H1 (cell line): Measurements from ENCODE around the gene GRIA4. TPM values are rescaled to one million over a fixed set of nuclear protein-coding genes. Genes with fewer than 3 reads are reported as not detected.

ENCODE experiments used
- EZH2 ChIP-seq: fragments of 200-600 bp; sonication (generic); IDR thresholded peaks from 2 replicates; pipeline ENCODE4 v1.7.1; 2012; ENCODE audit warnings: low read depth, mild to moderate bottlenecking, moderate library complexity, low read length, inconsistent platforms; ENCODE audit not compliant: severe bottlenecking
- GABPA ChIP-seq: IDR thresholded peaks from 2 replicates; pipeline ENCODE4 v1.6.1; 2011; ENCODE audit warnings: mild to moderate bottlenecking, low read length, moderate library complexity, borderline replicate concordance; ENCODE audit not compliant: insufficient read depth
- HDAC6 ChIP-seq: IDR thresholded peaks from one replicate; pipeline ENCODE4 v1.7.1; 2012; ENCODE audit warnings: low read depth, mild to moderate bottlenecking, inconsistent platforms, low read length, moderate library complexity
- MAFK ChIP-seq: IDR thresholded peaks from 2 replicates; pipeline ENCODE4 v1.6.1; 2012; ENCODE audit warnings: low read depth, mild to moderate bottlenecking, improper control_type of control experiment, low read length
- POLR2A ChIP-seq, 2 experiments: IDR thresholded peaks; 1 replicate in 1 of 2; 2 replicates in 1 of 2; pipeline ENCODE4 v1.6.1; 2011; ENCODE audit warnings: low read depth in 2 of 2, low read length in 2 of 2, mild to moderate bottlenecking in 2 of 2; ENCODE audit errors: control extremely low read depth in 1 of 2
- TAF1 ChIP-seq: IDR thresholded peaks from 2 replicates; pipeline ENCODE4 v1.6.1; 2011; ENCODE audit warnings: mild to moderate bottlenecking, low read depth, low read length
- polyA plus RNA-seq, 7 experiments: library from polyadenylated mRNA; depleted of rRNA in 3 of 7; stranded (reverse) in 5 of 7; unstranded in 2 of 7; fragments of >200 nt in 5 of 7; fragments of 200-250 nt in 2 of 7; gene quantifications; 1 replicate in 5 of 7; 2 replicates in 1 of 7; 4 replicates in 1 of 7; pipeline versions ENCODE4 v1.2.1 to v1.2.3, GENCODE V29; 2011 to 2013; ENCODE audit warnings: missing spikeins in 2 of 7, mixed read lengths in 2 of 7
- total RNA-seq: library from RNA; stranded (reverse); fragmentation: NEBNext Ultra II Directional; extraction: Animal tissue kit (Norgen Biotek cat#: 25700); gene quantifications from 2 replicates; pipeline ENCODE4 v1.2.1, GENCODE V29; 2021
- TF ChIP-seq, protein P1 (sequence below): fragments of 300-600 bp; sonication (generic); IDR thresholded peaks from 2 replicates; pipeline ENCODE4 v1.7.1; 2012; ENCODE audit warnings: low read length, moderate library complexity, mild to moderate bottlenecking, inconsistent platforms; ENCODE audit not compliant: insufficient replicate concordance
- TF ChIP-seq, protein P2 (sequence below), 3 experiments: IDR thresholded peaks; 1 replicate in 2 of 3; 2 replicates in 1 of 3; pipeline versions ENCODE4 v1.5.1 to v1.6.1; 2011; ENCODE audit warnings: low read length in 3 of 3, mild to moderate bottlenecking in 3 of 3, inconsistent platforms in 2 of 3, low read depth in 1 of 3, moderate library complexity in 1 of 3; ENCODE audit not compliant: insufficient read depth in 1 of 3; ENCODE audit errors: control extremely low read depth in 1 of 3

The GRIA4 gene
- total and polyA plus RNA-seq, 2 of the 8 experiments (the other 6 are each of a cell fraction or from before 2014, with no cell fraction given): 12.5 to 21.8 TPM

DNA sequence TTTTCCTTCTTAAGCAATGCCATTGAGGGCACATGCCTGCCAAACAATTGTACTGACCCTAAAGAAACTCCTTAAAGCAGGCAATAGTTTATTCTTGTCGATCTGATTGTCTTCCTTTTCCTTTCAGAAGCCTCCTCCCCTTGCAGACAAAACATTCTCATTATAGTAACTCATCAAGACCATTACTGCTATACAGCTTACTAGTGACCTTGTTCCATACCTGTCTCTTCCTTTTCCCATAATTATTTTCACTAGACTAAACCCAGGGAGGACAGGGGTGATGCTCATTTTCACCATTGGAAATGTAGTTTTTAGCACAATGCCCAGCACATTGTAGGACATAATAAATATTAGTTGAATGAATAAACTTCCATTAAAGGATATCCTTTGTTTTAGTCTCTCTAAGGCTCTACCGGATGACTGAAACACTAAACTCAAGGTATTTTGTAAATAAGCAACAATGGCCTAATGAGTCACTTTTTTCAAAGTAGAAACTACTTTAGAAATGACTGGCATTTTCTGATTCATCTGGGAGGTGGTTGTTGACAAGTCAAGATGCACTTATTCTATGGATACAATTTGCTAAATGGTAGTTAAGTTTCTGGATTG lies 421.4 kb downstream of the GRIA4 start (continued):
- TF ChIP-seq, protein P1, sequence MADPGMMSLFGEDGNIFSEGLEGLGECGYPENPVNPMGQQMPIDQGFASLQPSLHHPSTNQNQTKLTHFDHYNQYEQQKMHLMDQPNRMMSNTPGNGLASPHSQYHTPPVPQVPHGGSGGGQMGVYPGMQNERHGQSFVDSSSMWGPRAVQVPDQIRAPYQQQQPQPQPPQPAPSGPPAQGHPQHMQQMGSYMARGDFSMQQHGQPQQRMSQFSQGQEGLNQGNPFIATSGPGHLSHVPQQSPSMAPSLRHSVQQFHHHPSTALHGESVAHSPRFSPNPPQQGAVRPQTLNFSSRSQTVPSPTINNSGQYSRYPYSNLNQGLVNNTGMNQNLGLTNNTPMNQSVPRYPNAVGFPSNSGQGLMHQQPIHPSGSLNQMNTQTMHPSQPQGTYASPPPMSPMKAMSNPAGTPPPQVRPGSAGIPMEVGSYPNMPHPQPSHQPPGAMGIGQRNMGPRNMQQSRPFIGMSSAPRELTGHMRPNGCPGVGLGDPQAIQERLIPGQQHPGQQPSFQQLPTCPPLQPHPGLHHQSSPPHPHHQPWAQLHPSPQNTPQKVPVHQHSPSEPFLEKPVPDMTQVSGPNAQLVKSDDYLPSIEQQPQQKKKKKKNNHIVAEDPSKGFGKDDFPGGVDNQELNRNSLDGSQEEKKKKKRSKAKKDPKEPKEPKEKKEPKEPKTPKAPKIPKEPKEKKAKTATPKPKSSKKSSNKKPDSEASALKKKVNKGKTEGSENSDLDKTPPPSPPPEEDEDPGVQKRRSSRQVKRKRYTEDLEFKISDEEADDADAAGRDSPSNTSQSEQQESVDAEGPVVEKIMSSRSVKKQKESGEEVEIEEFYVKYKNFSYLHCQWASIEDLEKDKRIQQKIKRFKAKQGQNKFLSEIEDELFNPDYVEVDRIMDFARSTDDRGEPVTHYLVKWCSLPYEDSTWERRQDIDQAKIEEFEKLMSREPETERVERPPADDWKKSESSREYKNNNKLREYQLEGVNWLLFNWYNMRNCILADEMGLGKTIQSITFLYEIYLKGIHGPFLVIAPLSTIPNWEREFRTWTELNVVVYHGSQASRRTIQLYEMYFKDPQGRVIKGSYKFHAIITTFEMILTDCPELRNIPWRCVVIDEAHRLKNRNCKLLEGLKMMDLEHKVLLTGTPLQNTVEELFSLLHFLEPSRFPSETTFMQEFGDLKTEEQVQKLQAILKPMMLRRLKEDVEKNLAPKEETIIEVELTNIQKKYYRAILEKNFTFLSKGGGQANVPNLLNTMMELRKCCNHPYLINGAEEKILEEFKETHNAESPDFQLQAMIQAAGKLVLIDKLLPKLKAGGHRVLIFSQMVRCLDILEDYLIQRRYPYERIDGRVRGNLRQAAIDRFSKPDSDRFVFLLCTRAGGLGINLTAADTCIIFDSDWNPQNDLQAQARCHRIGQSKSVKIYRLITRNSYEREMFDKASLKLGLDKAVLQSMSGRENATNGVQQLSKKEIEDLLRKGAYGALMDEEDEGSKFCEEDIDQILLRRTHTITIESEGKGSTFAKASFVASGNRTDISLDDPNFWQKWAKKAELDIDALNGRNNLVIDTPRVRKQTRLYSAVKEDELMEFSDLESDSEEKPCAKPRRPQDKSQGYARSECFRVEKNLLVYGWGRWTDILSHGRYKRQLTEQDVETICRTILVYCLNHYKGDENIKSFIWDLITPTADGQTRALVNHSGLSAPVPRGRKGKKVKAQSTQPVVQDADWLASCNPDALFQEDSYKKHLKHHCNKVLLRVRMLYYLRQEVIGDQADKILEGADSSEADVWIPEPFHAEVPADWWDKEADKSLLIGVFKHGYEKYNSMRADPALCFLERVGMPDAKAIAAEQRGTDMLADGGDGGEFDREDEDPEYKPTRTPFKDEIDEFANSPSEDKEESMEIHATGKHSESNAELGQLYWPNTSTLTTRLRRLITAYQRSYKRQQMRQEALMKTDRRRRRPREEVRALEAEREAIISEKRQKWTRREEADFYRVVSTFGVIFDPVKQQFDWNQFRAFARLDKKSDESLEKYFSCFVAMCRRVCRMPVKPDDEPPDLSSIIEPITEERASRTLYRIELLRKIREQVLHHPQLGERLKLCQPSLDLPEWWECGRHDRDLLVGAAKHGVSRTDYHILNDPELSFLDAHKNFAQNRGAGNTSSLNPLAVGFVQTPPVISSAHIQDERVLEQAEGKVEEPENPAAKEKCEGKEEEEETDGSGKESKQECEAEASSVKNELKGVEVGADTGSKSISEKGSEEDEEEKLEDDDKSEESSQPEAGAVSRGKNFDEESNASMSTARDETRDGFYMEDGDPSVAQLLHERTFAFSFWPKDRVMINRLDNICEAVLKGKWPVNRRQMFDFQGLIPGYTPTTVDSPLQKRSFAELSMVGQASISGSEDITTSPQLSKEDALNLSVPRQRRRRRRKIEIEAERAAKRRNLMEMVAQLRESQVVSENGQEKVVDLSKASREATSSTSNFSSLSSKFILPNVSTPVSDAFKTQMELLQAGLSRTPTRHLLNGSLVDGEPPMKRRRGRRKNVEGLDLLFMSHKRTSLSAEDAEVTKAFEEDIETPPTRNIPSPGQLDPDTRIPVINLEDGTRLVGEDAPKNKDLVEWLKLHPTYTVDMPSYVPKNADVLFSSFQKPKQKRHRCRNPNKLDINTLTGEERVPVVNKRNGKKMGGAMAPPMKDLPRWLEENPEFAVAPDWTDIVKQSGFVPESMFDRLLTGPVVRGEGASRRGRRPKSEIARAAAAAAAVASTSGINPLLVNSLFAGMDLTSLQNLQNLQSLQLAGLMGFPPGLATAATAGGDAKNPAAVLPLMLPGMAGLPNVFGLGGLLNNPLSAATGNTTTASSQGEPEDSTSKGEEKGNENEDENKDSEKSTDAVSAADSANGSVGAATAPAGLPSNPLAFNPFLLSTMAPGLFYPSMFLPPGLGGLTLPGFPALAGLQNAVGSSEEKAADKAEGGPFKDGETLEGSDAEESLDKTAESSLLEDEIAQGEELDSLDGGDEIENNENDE: no peak
- TF ChIP-seq, protein P2, sequence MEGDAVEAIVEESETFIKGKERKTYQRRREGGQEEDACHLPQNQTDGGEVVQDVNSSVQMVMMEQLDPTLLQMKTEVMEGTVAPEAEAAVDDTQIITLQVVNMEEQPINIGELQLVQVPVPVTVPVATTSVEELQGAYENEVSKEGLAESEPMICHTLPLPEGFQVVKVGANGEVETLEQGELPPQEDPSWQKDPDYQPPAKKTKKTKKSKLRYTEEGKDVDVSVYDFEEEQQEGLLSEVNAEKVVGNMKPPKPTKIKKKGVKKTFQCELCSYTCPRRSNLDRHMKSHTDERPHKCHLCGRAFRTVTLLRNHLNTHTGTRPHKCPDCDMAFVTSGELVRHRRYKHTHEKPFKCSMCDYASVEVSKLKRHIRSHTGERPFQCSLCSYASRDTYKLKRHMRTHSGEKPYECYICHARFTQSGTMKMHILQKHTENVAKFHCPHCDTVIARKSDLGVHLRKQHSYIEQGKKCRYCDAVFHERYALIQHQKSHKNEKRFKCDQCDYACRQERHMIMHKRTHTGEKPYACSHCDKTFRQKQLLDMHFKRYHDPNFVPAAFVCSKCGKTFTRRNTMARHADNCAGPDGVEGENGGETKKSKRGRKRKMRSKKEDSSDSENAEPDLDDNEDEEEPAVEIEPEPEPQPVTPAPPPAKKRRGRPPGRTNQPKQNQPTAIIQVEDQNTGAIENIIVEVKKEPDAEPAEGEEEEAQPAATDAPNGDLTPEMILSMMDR (IDR thresholded peaks at IDR 0.05; ENCODE audit: control extremely low read depth in 1 of 3, insufficient read depth in 1 of 3, low read depth in 1 of 3, low read length in 3 of 3): no peak
- TF ChIP-seq TAF1 (no peak), POLR2A (IDR thresholded peaks at IDR 0.05; ENCODE audit: control extremely low read depth in 1 of 2, low read depth in 2 of 2, low read length in 2 of 2) (no peak), MAFK (no peak), GABPA (no peak), HDAC6 (no peak), EZH2 (no peak)
